PFSK-1 (cell line): ENCODE results near the gene EXOC6B.

Experiments
- FOXP2 ChIP-seq: optimal IDR thresholded peaks from 2 replicates; pipeline ENCODE3; 2011; ENCODE audit warnings: borderline replicate concordance, control low read depth, inconsistent platforms; ENCODE audit not compliant: insufficient read depth; ENCODE audit errors: extremely low read length, extremely low read depth
- POLR2AphosphoS5 ChIP-seq: IDR thresholded peaks from 2 replicates; pipeline ENCODE4 v1.6.1; 2012; ENCODE audit warnings: low read depth, mild to moderate bottlenecking, control low read depth, low read length, moderate library complexity
- REST ChIP-seq, 2 experiments: IDR thresholded peaks; 2 replicates each; pipeline versions ENCODE4 v1.6.1 to v1.8.0; 2011 to 2012; ENCODE audit warnings: low read depth in 2 of 2, low read length in 2 of 2, control low read depth in 1 of 2, inconsistent platforms in 1 of 2, mild to moderate bottlenecking in 1 of 2, moderate library complexity in 1 of 2; ENCODE audit not compliant: insufficient read depth in 1 of 2
- SIN3A ChIP-seq: IDR thresholded peaks from 2 replicates; pipeline ENCODE4 v1.6.1; 2012; ENCODE audit warnings: mild to moderate bottlenecking, low read length, moderate library complexity, borderline replicate concordance; ENCODE audit not compliant: insufficient read depth
- TAF1 ChIP-seq: IDR thresholded peaks from 2 replicates; pipeline ENCODE4 v1.6.1; 2012; ENCODE audit warnings: low read length, control low read depth, borderline replicate concordance; ENCODE audit not compliant: insufficient read depth

EXOC6B gene

GRCh38 chr2:72785517-72785916, 40.3 kb downstream of the EXOC6B start:
- TF ChIP-seq FOXP2 (no peak), TAF1 (no peak), REST (IDR thresholded peaks at IDR 0.05; ENCODE audit: insufficient read depth in 1 of 2, low read depth in 2 of 2, low read length in 2 of 2) (no peak), SIN3A (no peak), POLR2AphosphoS5 (no peak)

- TF ChIP-seq POLR2AphosphoS5 = no peak
- no peak for TF ChIP-seq FOXP2
- no peak for TF ChIP-seq TAF1
- TF ChIP-seq REST (IDR thresholded peaks at IDR 0.05; ENCODE audit: insufficient read depth in 1 of 2, low read depth in 2 of 2, low read length in 2 of 2) = no peak
- no peak for TF ChIP-seq SIN3A
Measured at GRCh38 chr2:72782520-72782919, 43.3 kb downstream of the EXOC6B start.

GRCh38 chr2:72781480-72781879, 44.4 kb downstream of the EXOC6B start:
- no peak for TF ChIP-seq REST (IDR thresholded peaks at IDR 0.05; ENCODE audit: insufficient read depth in 1 of 2, low read depth in 2 of 2, low read length in 2 of 2)
- no peak for TF ChIP-seq POLR2AphosphoS5
- no peak for TF ChIP-seq TAF1
- TF ChIP-seq SIN3A = no peak
- TF ChIP-seq FOXP2 = no peak

- TF ChIP-seq REST (IDR thresholded peaks at IDR 0.05; ENCODE audit: insufficient read depth in 1 of 2, low read depth in 2 of 2, low read length in 2 of 2) = no peak
- TF ChIP-seq TAF1 = no peak
- TF ChIP-seq POLR2AphosphoS5 = no peak
- no peak for TF ChIP-seq FOXP2
- TF ChIP-seq SIN3A = no peak
Measured at GRCh38 chr2:72780477-72780876, 45.4 kb downstream of the EXOC6B start.

- TF ChIP-seq REST (IDR thresholded peaks at IDR 0.05; ENCODE audit: insufficient read depth in 1 of 2, low read depth in 2 of 2, low read length in 2 of 2) (no peak), FOXP2 (no peak), POLR2AphosphoS5 (no peak), TAF1 (no peak), SIN3A (no peak)
Measured at GRCh38 chr2:72779495-72779894, 46.3 kb downstream of the EXOC6B start.
